Kidney capillary endothelial cell (primary cell): ENCODE results near the gene ACSF2.

Source experiments
- DNase-seq: peaks from one replicate; pipeline ENCODE4 v3.0.0-alpha.2; 2018; ENCODE audit warnings: low spot score

ACSF2 gene

DNA sequence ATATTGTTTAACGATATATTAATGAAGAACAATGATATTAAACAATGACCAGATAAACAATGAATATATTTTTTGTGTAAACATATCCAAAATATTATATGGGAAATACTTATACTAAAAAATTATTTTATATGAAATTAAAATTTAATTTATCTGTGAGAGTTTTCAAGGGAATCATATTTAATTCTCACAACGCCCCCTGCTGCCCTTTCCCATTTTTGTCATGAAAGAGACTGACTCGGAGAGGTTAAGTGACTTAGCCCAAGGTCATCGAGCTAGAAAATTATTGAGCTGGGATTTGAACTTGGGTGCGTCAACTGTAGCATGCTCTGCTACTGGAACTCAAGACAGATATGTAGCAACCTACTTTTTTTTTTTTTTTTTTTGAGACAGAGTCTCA is 75.0 kb downstream of the ACSF2 start:
- DNase-seq = no peak

DNA sequence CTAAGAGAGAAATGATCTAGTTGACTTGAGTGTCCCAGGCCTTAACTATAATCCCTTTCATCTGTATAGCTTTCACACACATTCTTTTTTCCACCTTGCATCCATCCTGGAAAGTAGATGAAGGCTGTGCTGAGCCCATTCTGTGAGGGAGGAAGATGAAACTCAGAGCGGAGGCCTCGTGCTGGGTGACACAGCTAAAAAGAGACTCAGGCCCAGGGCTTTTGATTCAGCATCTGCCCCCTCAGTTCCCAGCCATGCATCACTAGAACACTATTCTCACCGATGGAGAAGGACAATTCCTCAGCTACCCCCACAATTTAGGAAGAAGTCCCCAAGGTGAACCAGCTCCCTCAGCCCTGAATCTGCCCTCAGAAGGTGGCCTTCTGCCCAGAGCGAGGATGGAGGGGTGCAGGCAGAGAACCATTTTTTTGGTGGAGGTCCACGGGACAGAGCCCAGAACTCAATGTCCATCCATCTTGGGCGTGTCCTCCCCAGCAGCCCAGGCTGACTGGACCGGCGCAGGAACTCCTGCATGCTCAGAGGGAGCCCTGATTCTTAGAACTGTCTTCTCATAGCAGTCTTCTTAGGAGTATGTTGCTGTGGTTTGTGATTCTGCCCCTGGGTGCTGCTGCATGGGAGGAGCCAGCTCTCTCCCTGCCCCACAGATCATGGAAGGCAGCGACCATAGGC is 76.4 kb downstream of the ACSF2 start:
- no peak for DNase-seq

DNA sequence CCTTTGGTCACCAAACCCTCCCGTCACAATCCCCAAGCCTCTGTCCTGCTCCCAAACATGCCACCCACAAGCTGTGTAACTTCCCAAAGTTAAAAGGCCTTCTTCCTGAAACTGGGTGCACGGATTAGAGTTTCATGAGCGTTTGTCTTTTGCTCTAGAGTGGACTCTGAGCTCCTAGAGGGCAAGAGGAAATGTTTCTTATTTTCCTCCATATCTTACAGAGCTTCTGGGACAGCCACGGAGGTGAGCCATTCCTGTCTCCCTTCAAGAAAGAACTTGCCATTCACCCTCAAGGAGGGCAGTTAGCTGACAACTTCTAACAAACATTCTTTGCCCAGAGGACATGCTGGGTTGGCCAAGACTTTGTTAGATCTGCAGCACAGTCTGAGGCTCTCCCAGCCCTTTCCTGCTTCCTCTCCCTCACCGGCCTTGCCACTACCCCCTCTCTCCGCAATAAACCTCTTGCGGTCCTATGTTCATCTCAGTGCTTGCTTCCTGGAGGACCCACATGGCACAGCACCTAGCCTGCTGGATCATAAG is 79.6 kb downstream of the ACSF2 start:
- no peak for DNase-seq

DNA sequence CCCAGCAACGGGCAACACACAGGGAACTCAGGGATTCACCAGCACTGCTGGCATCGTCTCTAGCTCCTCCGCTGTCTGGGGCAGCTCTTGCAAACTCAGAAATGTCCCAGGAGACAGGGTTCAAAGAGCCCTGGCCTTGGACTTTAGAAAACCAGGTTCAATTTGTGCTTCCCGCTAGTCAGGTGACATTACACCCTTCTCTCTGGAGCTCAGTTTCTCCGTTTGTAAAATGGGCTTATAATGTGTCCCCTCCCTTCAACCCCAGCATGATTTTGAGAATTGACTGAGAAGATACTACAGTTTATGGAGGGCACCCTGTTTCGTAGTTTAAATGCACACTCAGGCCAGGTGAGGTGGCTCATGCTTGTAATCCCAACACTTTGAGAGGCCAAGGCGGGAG is 80.3 kb downstream of the ACSF2 start:
- no peak for DNase-seq

DNA sequence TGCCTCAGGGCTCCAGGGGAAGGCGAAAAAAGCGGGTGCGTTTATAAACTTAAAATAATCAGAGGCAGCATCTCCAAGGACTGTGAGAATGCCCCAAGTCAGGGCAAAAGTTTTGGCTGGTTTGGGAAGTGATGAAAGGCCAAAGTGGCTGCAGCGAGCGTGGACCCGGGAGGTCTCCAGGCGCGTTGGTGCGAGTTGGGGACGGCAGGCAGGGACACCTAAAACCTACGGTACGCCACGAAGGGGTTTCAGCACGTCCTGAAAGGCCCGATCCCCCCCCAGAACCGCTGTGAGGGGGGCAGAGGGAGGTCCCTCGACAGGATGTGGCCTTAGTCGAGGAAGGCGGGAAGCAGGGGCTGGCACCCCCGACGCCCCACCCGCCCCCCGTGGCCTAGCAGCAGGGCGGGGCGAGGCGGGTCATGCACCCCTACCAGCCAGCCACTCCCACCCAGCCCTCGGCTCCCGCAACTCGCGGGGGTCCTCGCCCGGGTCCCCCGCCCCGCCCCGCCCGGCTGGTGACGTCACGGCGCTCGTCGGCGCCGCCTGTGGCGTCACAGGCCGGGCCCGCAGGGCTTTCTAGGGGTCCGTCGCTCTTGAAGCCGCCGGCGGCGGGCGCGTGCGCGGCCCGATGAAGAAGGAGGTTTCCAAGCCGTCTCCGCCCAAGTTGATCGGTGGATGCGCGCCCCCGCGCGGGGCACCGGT is 82.0 kb downstream of the ACSF2 start, which contains the start of gene MYCBPAP:
MYCBPAP (plus strand) TSS at position 569 of the 702 bp plus-strand sequence. CDS start 236 bp downstream, outside the sequence.
- peak; percentile 49 for DNase-seq

DNA sequence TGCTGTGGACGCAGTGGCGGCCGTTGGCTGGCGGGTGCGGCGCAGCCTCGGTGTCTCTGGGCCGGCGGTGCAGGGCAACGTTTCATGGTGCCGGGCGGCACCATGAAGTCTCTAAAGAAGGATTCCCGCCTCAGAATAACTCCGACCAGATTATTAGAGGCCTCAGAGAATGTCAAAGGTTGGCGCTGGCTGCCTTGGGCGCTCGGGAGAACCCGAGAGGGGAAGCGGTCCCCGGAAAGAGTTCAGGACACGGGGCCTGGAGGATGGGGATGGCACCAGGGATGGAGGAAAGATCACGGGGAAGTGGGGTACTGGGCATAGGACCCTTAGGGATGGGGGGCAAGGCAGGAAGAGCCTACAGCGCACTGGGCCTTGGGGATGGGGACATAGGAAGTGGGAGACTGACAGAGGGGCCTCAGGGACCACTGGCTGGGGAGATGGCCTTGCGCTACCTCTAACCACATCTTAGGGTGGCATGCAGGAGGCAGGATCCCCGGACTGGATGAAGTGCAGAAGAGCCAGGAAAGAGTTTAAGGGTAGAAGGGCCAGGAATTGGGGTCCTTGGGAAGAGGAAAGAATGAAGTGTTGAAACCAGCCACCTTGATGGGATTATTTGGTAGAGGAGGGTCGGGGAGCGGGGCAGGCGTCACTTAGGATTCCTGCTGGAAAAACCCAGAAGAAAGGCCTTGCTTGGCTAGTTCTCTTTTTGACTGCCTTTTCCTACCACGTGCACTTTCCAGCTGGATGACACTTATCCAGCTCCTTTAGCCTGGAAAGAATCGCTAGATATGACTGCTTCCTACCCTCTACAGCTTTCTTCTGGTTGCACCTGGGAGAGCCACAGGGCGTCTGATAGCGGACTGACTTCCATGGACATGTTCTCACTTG is 82.8 kb downstream of the ACSF2 start:
- DNase-seq = no peak

DNA sequence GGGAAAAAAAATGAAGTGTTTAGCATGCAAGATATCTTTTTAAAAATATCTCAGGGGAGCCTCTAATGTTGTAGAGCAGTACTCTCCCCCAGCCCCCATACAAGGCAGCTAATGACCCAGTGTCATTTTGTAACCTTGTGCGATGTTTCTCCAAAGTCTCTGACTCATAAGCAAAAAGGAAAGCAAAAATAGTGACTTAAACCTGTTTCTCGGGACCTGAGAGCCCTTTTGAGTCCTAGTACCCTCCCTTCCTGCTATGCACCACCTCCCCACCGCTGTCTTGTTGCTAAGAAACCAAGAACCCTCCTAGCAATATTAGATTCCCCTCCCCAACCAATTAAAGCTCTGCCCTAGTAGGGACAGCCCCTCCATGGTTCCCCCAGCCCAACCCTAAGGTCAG is 85.0 kb downstream of the ACSF2 start:
- no peak for DNase-seq

DNA sequence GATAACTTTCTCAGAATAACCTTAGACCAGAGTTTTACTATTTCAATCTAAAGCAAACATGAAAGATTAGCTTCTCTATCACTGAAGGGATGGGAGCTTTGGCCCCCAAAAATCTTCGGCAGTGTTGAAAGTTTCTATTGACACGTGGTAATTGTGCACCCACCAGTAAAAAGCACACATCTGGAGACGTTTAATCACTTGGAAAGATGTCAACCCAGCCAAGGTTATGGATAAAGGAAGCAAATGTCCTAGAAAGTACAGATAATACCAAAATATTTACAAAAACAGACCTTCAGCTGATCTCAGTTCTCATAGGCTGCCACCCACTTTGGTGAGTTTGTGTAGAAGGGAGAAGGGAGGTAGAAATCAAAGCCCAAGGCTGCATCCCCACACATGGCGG is 87.5 kb downstream of the ACSF2 start:
- DNase-seq = no peak

DNA sequence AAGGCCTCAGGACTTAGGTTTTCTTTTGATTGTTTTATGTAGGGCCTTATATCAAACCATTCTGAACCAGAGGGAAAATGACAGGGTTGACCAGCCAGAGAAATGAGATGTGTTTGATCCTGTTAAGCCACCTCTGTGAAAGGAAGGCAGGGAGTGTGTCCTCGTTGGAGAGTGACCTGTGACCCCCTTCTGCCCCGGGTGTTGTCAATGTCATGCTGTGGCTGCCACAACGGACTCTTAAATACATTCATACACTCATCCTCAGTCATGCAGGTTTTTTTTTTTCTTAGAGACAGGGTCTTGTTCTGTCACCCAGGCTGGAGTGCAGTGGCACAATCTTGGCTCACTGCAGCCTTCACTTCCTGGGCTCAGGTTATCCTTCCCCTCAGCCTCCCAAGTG is 88.4 kb downstream of the ACSF2 start:
- no peak for DNase-seq

DNA sequence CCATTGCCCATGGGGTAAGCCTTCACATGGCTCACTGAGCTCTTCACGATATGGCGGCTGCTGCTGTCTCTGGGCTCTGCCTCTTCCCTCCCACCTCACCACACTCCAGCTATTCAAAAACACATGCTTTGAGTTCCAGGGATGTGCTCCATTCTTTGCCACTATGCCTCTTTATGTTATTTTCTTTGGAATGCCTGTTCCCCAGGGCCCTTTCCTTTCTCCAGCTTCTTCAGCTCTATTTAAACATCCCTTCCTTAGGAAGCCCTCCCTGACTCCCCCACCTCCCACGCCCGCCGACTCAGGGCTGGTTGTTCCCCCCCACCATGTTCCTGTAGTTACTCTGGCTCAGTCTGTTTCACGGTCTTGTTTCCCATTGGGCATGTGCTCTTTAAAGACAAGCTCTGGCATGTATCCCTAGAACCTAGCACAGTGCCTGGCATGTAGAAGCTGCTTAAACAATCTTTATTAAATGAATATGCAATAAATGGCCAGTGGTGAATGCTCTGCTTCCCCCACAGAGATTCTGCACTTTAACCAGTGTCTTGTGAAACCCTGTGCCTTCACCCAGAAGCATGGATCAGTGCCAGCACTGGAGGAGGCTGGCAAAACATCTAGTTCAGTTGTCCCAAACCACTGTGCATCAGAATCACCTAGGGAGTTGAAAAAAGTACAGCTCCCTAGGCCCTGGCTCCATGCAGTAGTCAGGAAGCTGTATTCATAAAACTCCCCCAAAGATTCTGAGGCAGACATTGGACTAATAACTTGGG is 89.1 kb downstream of the ACSF2 start:
- DNase-seq = no peak

DNA sequence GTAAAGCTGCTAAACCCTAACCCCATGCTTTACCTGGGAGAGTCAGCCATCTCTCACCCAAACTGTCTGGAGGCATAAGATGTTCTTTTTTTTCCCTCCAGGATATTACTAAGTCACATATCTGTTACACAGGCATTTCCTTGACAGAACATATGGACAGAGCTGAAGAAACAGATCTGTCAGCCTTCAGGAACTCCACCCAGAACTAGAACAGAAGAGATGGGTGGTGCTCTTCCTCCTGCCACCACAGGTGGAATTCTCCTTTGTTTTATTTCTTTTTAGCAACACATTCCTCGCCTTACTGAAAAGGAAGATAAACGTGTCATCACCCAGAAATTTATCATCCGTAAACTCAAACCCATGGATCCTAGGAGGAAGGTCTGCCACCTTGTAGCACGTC is 91.0 kb downstream of the ACSF2 start:
- peak; percentile 48 for DNase-seq

DNA sequence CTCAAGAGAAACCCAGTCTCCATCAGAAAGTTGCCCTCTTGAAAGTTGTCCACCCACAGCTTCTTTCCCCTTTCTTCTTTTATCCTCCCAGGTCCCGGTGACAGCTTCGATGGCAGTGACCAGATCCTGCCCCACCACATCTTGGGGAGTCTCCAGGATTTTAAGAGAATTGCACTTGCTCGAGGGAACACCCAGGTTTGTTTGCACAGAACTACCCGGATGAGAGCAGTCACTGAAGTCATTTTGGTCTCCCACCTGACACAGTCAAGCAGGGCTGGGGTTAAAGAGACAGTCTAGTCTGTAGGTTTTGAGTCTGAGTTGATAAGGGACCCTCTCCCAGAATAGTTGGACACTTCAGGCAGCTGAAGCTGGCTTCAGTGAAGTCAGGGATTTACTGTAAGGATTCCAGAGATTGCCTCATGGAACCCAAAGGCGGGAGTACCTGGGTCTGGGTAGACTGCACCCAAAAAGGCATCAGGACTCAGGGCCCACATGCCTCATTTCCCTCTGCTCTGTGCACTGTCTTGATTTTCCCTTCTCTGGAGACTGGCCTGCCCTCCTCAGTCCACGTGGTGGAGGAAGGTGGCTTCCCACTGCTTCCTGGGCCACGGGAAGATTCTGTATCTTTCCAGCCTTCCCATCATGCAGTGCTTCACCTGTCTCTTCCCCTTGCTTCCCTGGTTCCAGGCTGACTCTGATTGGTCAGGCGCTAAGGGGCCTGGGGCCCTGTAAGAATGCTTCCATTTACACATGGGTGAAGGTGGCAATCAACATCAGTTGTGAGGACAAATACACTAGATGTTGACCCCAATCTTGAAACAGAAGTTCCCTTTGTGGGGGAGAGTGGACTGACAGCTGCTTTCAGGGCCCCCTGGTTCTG is 91.7 kb downstream of the ACSF2 start:
- DNase-seq = no peak

DNA sequence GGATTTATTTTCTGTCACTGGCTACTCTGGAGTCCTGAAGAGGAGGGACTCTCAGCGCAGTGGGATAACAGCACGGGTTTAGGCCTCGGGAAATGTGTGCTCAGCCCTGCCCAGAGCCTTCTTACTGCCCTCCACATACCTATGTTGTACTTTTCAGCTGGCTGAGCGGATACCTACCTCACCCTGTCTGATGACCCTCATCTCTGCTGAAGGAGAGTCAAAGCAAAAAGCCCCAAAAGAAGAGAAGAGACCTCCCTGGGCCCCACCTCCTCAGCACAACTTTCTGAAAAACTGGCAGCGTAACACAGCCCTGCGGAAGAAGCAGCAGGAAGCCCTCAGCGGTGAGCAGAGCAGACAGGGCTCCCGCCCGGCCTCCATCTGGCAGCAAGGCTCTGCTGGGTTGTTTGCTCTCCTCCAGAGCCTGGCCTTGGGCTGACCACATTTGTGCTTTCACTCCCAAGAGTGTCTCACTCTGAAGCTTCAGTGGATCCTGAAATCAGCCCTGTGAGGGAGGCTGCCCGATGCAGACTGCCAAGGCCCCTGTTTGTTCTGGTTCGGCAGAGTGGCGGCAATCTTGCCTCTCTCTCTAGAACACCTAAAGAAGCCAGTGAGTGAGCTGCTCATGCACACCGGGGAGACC is 92.5 kb downstream of the ACSF2 start:
- no peak for DNase-seq

DNA sequence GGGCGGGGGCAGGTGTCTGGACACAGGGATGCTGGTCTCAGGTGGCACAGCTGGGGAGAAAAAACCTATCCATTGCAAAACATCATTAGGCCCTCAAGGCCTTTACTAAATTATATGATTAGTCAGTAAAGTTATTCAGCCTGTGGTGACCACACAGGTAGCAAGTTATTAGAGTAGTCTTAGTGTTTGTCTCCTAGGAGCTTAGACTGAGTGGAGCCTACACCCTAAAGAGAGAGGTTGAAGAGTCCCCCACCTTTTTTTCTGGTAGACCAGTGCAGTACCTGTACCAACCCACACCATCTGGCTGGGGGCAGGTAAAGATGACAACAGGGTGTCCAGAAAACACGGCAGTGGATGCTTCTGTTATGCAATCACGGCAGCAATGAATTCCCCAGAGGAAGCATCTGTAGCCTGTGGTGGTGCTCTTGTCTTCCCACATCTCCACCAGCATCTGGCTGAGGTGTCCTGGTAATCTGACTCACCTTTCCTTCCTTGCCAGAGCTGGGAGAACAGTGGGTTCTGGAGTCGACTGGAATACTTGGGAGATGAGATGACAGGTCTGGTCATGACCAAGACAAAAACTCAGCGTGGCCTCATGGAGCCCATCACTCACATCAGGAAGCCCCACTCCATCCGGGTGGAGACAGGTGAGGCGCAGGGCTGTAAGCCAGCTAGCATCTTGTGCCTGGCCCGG is 93.3 kb downstream of the ACSF2 start:
- peak; percentile 64 for DNase-seq

DNA sequence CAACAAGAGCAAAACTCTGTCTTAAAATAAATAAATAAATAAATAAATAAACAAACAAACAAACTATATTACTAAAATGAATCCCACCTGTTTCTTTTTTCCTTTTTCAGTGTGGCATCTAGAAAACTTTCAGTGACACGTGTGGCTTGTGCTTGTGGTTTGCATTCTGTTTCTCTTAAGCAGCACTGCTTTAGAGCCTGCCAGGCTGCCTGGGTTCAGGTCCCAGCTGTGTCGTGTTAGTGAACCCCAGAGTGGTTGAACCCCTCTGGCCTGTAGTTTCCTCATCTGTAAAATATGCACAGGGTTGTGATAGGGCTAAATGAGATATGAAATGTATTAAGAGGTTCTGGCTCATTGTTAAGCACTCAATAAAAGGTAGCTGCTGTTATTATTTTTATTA is 94.5 kb downstream of the ACSF2 start:
- no peak for DNase-seq

DNA sequence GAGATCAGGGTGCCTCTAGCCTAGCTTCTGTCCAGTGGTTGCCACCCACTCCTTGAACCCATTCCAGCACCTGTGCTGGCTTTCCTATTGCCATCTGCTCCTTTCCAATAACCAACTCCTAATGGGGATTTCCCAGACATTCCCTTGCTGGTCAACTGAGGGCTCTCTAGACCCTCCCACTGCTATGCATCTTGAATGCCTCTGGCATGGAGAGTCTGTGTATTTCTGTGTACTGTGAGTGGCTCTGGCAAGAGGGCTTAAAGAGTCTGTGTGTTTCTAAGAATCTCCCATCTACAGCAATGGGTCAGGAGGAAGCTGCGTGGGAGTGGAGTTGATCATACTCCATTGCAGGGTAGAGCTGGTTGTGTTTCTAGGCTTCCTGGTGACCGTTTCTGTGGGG is 95.5 kb downstream of the ACSF2 start:
- DNase-seq = no peak

DNA sequence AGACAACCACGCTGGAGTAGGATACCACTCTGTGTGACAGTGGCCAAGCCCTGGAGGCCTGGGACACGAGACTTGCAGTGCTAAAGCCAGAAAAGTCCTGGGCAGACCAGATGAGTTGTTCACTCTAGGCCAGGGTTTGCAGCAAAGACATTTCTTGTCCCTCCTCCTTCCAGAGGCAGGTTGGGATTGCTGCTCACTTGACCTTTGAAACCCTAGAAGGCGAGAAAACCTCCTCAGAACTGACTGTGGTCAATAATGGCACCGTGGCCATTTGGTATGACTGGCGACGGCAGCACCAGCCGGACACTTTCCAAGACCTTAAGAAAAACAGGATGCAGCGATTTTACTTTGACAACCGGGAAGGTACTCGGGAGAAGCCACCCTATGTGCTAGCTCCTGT is 96.7 kb downstream of the ACSF2 start:
- DNase-seq = no peak

DNA sequence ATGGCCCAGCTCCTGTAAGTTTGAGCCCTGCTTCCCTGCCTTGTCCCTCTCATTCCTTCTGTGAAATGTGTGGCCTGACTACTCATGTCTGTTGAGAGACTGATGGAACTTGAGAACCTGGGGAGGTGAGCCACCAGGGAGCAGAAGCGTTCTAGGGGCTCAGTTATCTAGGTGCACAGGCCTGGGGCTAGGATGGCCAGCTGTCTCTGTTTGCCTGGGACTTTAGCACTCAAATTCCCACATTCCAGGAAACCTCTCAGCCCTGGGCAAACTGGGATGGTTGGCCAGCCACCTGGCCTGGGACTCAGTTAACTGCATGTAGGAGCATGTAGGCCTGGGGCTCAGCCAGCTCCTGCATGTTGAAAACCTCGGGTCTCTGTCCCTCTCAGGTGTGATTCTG is 97.2 kb downstream of the ACSF2 start:
- DNase-seq = no peak
